Gastrocnemius medialis (tissue), 4 donors: ENCODE measurements around the gene RAD54L2. TPM values are rescaled to one million over a fixed set of nuclear protein-coding genes. Genes with fewer than 3 reads are reported as not detected.

Experiments
- ATAC-seq, 2 donors: fragments of 150-250 bp; one replicate each; pipeline ENCODE4 v1.9.1; 2016
- DNase-seq, 2 donors: peaks; one replicate each; pipeline ENCODE4 v3.0.0-alpha.2; 2019
- H3K27ac ChIP-seq, 4 donors: fragments of 200-600 bp; sonication (generic); 1 replicate in 1 of 4; 2 replicates in 3 of 4; pipeline ENCODE4 v1.5.1; 2016 to 2018; ENCODE audit warnings: mild to moderate bottlenecking in 2 of 4, moderate library complexity in 1 of 4
- H3K27me3 ChIP-seq, 3 donors: fragments of 200-600 bp; sonication (generic) in 2 of 3; 1 replicate in 1 of 3; 2 replicates in 2 of 3; pipeline versions ENCODE4 v1.5.1 to v1.6.0; 2016 to 2019; ENCODE audit warnings: mild to moderate bottlenecking in 1 of 3, moderate library complexity in 1 of 3
- H3K36me3 ChIP-seq, 2 donors: fragments of 200-600 bp; sonication (generic) in 1 of 2; one replicate each; pipeline ENCODE4 v1.5.1; 2017 to 2018
- H3K4me1 ChIP-seq, 2 donors: fragments of 200-600 bp; sonication (generic) in 1 of 2; one replicate each; pipeline ENCODE4 v1.5.1; 2016 to 2017; ENCODE audit warnings: mild to moderate bottlenecking in 2 of 2
- H3K4me3 ChIP-seq, 4 donors: fragments of 200-600 bp; sonication (generic) in 3 of 4; 1 replicate in 1 of 4; 2 replicates in 3 of 4; pipeline ENCODE4 v1.5.1; 2016 to 2019; ENCODE audit warnings: mild to moderate bottlenecking in 2 of 4
- H3K9me3 ChIP-seq, 3 donors: fragments of 200-600 bp; sonication (generic) in 2 of 3; 1 replicate in 1 of 3; 2 replicates in 2 of 3; pipeline ENCODE4 v1.5.1; 2016 to 2019
- CTCF ChIP-seq, 5 experiments: fragments of 450-650 bp in 3 of 5; fragments of 200-600 bp in 2 of 5; sonication (generic) in 2 of 5; IDR thresholded peaks in 4 of 5; conservative IDR thresholded peaks in 1 of 5; 1 replicate in 4 of 5; 2 replicates in 1 of 5; pipeline ENCODE4 v1.5.1; 2016 to 2019; ENCODE audit warnings: antibody characterized with exemption in 5 of 5, mild to moderate bottlenecking in 3 of 5, moderate library complexity in 3 of 5
- POLR2A ChIP-seq, 2 donors: fragments of 450-650 bp; IDR thresholded peaks; one replicate each; pipeline ENCODE4 v1.6.1; 2017; ENCODE audit warnings: antibody characterized with exemption in 2 of 2, mild to moderate bottlenecking in 2 of 2, moderate library complexity in 2 of 2
- in situ Hi-C, 4 donors: fragments of 200-750 bp; cut with MboI; loops; one replicate each; pipeline versions ENCODE4 v1.15.0 to v1.8.0; 2017; ENCODE audit warnings: low sequenced_read_pairs in 4 of 4
- intact Hi-C: fragments of 100-400 bp; cut with DNase I; formaldehyde crosslinking; loops from one replicate; pipeline ENCODE4 v1.15.1; 2023; ENCODE audit warnings: low total_unique reads
- total RNA-seq, 4 donors: library from RNA; depleted of rRNA; stranded (reverse); fragments of >200 nt; gene quantifications; one replicate each; pipeline versions ENCODE4 v1.1.0 to v1.2.3, GENCODE V29; 2016

Gene RAD54L2
- total RNA-seq, 4 donors from 2014 or later = 8.8 to 11.2 (median 10.4) TPM

GRCh38 chr3:51568996-51569395 is 30.5 kb downstream of the RAD54L2 start:
- Histone ChIP-seq H3K36me3 (peaks cover 0 to 8% of the 10 kb centered on the region in 2 donors), H3K9me3 (no peaks in the 10 kb centered on the region), H3K4me3 (no peak overlapping the region), H3K27me3 (no peaks in the 10 kb centered on the region), H3K27ac (peak overlapping the region in 1 of 4 donors; percentile 41), H3K4me1 (peaks cover 13 to 27% of the 10 kb centered on the region in 2 donors)
- in situ Hi-C loops = no loop called here
- ATAC-seq (no peak), DNase-seq (no peak)
- intact Hi-C loops = no loop called here
- no peak for TF ChIP-seq CTCF (IDR thresholded peaks at IDR 0.05 in 4 of 5, conservative IDR thresholded peaks at IDR 0.05 in 1 of 5)
- TF ChIP-seq POLR2A (IDR thresholded peaks at IDR 0.05) = no peak

GRCh38 chr3:51578238-51578637 is 39.7 kb downstream of the RAD54L2 start:
- H3K27ac ChIP-seq = no peak overlapping the region
- peaks cover 0 to 4% of the 10 kb centered on the region in 2 donors for H3K36me3 ChIP-seq
- DNase-seq (no peak), ATAC-seq (no peak)
- in situ Hi-C loops = no loop called here
- H3K9me3 ChIP-seq = no peaks in the 10 kb centered on the region
- intact Hi-C loops = no loop called here
- H3K27me3 ChIP-seq = no peaks in the 10 kb centered on the region
- H3K4me1 ChIP-seq = no peaks in the 10 kb centered on the region
- no peak overlapping the region for H3K4me3 ChIP-seq
- TF ChIP-seq POLR2A (IDR thresholded peaks at IDR 0.05) (no peak), CTCF (IDR thresholded peaks at IDR 0.05 in 4 of 5, conservative IDR thresholded peaks at IDR 0.05 in 1 of 5) (no peak)

GRCh38 chr3:51580418-51580817 is 41.9 kb downstream of the RAD54L2 start:
- Histone ChIP-seq H3K4me1 (no peaks in the 10 kb centered on the region), H3K4me3 (no peak overlapping the region), H3K9me3 (no peaks in the 10 kb centered on the region), H3K27ac (no peak overlapping the region), H3K27me3 (no peaks in the 10 kb centered on the region), H3K36me3 (no peaks in the 10 kb centered on the region)
- no peak for DNase-seq
- intact Hi-C loops (no loop called here), in situ Hi-C loops (no loop called here)
- TF ChIP-seq POLR2A (IDR thresholded peaks at IDR 0.05) (no peak), CTCF (IDR thresholded peaks at IDR 0.05 in 4 of 5, conservative IDR thresholded peaks at IDR 0.05 in 1 of 5) (no peak)
- ATAC-seq = no peak

GRCh38 chr3:51581524-51581923 is 43.0 kb downstream of the RAD54L2 start:
- no peaks in the 10 kb centered on the region for H3K27me3 ChIP-seq
- TF ChIP-seq POLR2A (IDR thresholded peaks at IDR 0.05) (no peak), CTCF (IDR thresholded peaks at IDR 0.05 in 4 of 5, conservative IDR thresholded peaks at IDR 0.05 in 1 of 5) (no peak)
- DNase-seq = no peak
- in situ Hi-C loops (no loop called here), intact Hi-C loops (no loop called here)
- no peaks in the 10 kb centered on the region for H3K9me3 ChIP-seq
- no peak overlapping the region for H3K27ac ChIP-seq
- H3K36me3 ChIP-seq = no peaks in the 10 kb centered on the region
- no peak for ATAC-seq
- no peaks in the 10 kb centered on the region for H3K4me1 ChIP-seq
- no peak overlapping the region for H3K4me3 ChIP-seq

GRCh38 chr3:51585197-51585596 is 46.7 kb downstream of the RAD54L2 start:
- intact Hi-C loops (no loop called here), in situ Hi-C loops (no loop called here)
- ATAC-seq = no peak
- no peak overlapping the region for H3K27ac ChIP-seq
- H3K9me3 ChIP-seq = no peaks in the 10 kb centered on the region
- no peak for DNase-seq
- no peak for TF ChIP-seq CTCF (IDR thresholded peaks at IDR 0.05 in 4 of 5, conservative IDR thresholded peaks at IDR 0.05 in 1 of 5)
- H3K4me1 ChIP-seq = no peaks in the 10 kb centered on the region
- no peak overlapping the region for H3K4me3 ChIP-seq
- peaks cover 0 to 4% of the 10 kb centered on the region in 2 donors for H3K36me3 ChIP-seq
- H3K27me3 ChIP-seq = no peaks in the 10 kb centered on the region
